Lower leg skin (tissue), 3 donors: ENCODE measurements around the gene DZIP1L.

Source experiments
- CTCF ChIP-seq, 3 donors: fragments of 450-650 bp; IDR thresholded peaks; one replicate each; pipeline ENCODE4 v1.5.1; 2016; ENCODE audit warnings: antibody characterized with exemption in 3 of 3, mild to moderate bottlenecking in 3 of 3, moderate library complexity in 2 of 3
- POLR2A ChIP-seq, 2 donors: fragments of 450-650 bp; IDR thresholded peaks; one replicate each; pipeline ENCODE4 v1.6.1; 2016 to 2017; ENCODE audit warnings: antibody characterized with exemption in 2 of 2, mild to moderate bottlenecking in 1 of 2, moderate library complexity in 1 of 2

DNA sequence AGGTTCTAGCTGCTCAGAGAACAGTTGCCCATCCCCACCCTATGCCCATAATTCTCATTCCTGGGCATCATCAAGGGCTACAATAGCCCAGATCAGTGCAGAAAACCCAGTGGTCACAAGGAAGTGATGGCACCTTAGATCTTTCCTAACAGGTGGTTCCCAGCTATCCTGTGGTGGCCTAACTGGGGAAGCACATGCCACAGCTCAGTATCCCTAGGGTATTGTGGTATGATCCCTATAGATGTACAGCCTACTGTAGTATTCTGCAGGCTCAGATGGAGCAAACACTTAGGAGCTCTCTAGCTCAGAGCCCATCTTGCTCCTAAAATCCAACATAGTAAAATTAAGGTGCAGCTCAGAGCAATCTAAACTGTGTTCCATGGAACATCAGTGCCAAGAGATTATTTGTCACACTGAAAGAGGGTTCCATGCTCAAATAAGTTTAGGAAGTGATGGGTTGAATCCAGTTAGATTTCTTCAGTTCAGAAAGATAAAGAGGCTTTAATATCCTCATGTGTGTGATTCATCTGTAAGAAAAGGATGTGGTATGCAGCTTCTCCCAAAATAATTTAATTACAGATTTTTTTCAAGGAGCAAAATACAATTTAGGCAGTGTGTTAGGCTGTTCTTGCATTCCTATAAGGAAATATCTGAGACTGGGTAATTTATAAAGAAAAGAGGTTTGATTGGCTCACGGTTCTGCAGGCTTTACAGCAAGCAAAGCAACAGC is 12.4 kb upstream of the DZIP1L start:
- TF ChIP-seq CTCF (IDR thresholded peaks at IDR 0.05) = no peak
- TF ChIP-seq POLR2A (IDR thresholded peaks at IDR 0.05) = no peak
